ENCODE data around the gene TTC3.

TTC3 gene

DNA sequence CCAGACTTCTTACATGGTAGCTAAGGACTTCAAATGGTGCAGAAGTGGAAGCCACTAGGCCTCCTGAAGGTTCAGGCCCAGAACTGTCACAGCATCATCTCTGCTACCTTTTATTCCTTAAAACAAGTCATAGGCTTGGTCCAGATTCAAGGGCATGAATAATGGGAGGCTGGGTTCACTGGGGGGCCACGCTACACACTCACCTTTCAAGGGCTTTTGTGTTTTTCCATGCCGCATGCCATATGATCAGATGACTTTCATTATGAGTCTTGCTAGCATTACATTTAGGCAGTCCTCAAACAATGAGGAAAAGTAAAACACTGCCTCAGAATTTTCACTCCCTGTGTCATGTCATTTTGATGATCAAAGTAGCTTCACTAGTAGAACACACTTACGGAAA lies 110.7 kb downstream of the TTC3 start:
- Histone ChIP-seq H3K36me3 (peaks cover 54% of the 10 kb centered on the region), H3K4me3 (ENCODE audit: low read depth, low read length) (no peak overlapping the region), H3K4me1 (no peaks in the 10 kb centered on the region), H3K27me3 (no peaks in the 10 kb centered on the region), H3K9me3 (no peaks in the 10 kb centered on the region)
- DNase-seq, result no peak
- TF ChIP-seq CTCF (IDR thresholded peaks at IDR 0.05; ENCODE audit: low read depth, low read length), result no peak

GRCh38 chr21:37184784-37185593 lies 111.9 kb downstream of the TTC3 start:
- H3K4me1 ChIP-seq, result no peaks in the 10 kb centered on the region
- no peaks in the 10 kb centered on the region for H3K9me3 ChIP-seq
- H3K4me3 ChIP-seq (ENCODE audit: low read depth, low read length), result no peak overlapping the region
- peaks cover 58% of the 10 kb centered on the region for H3K36me3 ChIP-seq
- no peaks in the 10 kb centered on the region for H3K27me3 ChIP-seq
- DNase-seq, result no peak
- no peak for TF ChIP-seq CTCF (IDR thresholded peaks at IDR 0.05; ENCODE audit: low read depth, low read length)

DNA sequence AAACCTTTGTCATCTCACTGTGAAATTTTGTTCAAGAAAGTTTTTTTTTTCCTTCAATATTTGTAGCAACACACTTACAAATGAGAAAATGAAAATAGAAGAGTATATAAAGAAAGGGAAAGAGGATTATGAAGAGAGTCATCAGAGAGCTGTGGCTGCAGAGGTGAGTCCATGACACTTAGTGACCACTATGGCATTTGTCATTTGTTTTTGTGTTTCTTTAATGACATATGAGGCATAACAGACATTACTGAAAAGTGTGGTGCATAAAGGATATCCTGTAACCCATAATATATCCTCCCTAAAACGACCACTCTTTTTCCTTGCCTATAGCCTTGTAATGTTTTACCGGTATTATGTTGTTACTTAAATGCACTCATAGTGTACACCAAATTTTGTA lies 113.9 kb downstream of the TTC3 start:
- no peak for DNase-seq
- no peak overlapping the region for H3K4me3 ChIP-seq (ENCODE audit: low read depth, low read length)
- no peaks in the 10 kb centered on the region for H3K4me1 ChIP-seq
- TF ChIP-seq CTCF (IDR thresholded peaks at IDR 0.05; ENCODE audit: low read depth, low read length), result no peak
- peaks cover 56% of the 10 kb centered on the region for H3K36me3 ChIP-seq
- no peaks in the 10 kb centered on the region for H3K27me3 ChIP-seq
- H3K9me3 ChIP-seq, result no peaks in the 10 kb centered on the region

DNA sequence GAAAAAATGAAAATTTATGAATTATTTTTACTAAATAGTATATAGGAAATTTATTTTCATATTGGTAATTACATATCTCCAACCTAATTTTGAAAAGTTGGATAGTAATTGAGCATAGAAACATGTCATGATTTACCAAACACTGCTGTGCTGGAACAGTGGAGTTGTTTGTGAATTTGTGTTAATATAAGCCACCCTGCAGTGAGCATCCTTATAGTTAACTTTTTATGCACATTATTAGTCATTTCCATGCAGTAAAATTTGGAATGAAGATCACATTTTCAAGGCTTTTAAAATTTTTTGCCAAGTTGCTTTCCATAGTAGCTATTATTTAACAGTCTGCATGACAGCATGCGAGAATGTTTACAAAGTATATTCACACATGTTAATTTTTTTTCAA lies 115.8 kb downstream of the TTC3 start:
- Histone ChIP-seq H3K36me3 (peaks cover 54% of the 10 kb centered on the region), H3K9me3 (no peaks in the 10 kb centered on the region), H3K4me3 (ENCODE audit: low read depth, low read length) (no peak overlapping the region), H3K4me1 (no peaks in the 10 kb centered on the region), H3K27me3 (no peaks in the 10 kb centered on the region)
- DNase-seq, result no peak
- no peak for TF ChIP-seq CTCF (IDR thresholded peaks at IDR 0.05; ENCODE audit: low read depth, low read length)

DNA sequence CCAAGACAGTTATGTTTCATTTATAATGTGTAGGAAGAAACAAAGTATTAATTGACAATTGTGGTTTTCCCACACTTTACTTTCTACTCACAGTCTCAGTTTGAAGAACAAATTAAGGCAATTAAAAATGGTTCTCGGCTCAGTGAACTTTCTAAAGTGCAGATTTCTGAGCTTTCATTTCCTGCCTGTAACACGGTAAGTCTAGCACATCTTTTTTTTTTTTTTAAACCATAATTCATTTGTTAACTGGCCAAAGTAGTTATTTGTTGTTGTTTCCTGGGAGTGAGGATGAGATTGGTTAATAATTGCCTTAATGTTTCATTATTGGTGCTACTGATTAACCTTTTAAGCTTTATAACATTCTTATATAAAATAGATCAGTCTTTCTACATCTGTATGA lies 119.0 kb downstream of the TTC3 start:
- H3K4me1 ChIP-seq, result no peaks in the 10 kb centered on the region
- no peak for TF ChIP-seq CTCF (IDR thresholded peaks at IDR 0.05; ENCODE audit: low read depth, low read length)
- no peaks in the 10 kb centered on the region for H3K27me3 ChIP-seq
- no peak for DNase-seq
- no peak overlapping the region for H3K4me3 ChIP-seq (ENCODE audit: low read depth, low read length)
- H3K36me3 ChIP-seq, result peaks cover 63% of the 10 kb centered on the region
- H3K9me3 ChIP-seq, result no peaks in the 10 kb centered on the region

- H3K4me3 ChIP-seq (ENCODE audit: low read depth, low read length), result no peak overlapping the region
- no peaks in the 10 kb centered on the region for H3K4me1 ChIP-seq
- DNase-seq, result no peak
- no peak for TF ChIP-seq CTCF (IDR thresholded peaks at IDR 0.05; ENCODE audit: low read depth, low read length)
- peaks cover 57% of the 10 kb centered on the region for H3K36me3 ChIP-seq
- H3K27me3 ChIP-seq, result no peaks in the 10 kb centered on the region
- no peaks in the 10 kb centered on the region for H3K9me3 ChIP-seq
These were observed 120.0 kb downstream of the TTC3 start for GRCh38 chr21:37193006-37193405.

All from BE2C (cell line).